ENCODE data around the gene FAM13A.
A peak's percentile ranks its signal among the peaks of the same experiment; 100 is the strongest.

The FAM13A gene

DNA sequence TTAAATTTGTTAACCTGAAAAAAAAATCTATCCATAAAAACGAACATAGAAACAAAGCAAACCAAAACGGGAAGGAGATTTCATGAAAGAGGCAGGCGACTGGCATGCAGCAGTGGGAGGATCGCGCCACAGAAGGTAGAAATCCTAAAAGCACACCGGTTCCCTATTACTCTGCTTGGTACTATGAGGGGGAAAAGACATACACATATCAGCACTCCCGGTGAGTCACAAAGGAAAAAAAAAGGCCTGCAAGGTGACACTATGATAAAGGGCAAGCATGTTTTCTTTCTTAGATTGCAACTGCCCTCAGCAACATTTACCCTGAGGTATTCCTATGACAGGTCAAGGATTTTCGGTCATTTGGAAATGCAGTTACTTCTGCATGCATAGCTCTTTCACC lies 298.7 kb downstream of the FAM13A start:
- ChIA-PET POLR2A (no interaction called here), CTCF (no interaction called here)
- H3K4me3 ChIP-seq (ENCODE audit: low read depth, low read length) = no peak overlapping the region
- H3K27ac ChIP-seq (ENCODE audit: extremely low read depth, low read depth, low read length) = no peak overlapping the region
- H3K36me3 ChIP-seq (ENCODE audit: control insufficient read depth in 2 of 2, insufficient read depth in 1 of 2, low read length in 2 of 2) = no peaks in the 10 kb centered on the region
- H3K4me1 ChIP-seq (ENCODE audit: control insufficient read depth, insufficient read depth, low read length) = no peaks in the 10 kb centered on the region; the same call in 1 of the 2 replicates
- TF ChIP-seq FEZF1 (tag by site-specific recombination; IDR thresholded peaks at IDR 0.05) (peak; percentile 20; the same call in 1 of the 2 replicates), ZBTB44 (tag by site-specific recombination; IDR thresholded peaks at IDR 0.05) (no peak)
- no peaks in the 10 kb centered on the region for H3K9me3 ChIP-seq (ENCODE audit: control insufficient read depth, insufficient read depth, low read depth, low read length)

GRCh38 chr4:88757776-88758175 lies 299.2 kb downstream of the FAM13A start:
- no peak overlapping the region for H3K27ac ChIP-seq (ENCODE audit: extremely low read depth, low read depth, low read length)
- POLR2A ChIA-PET = no interaction called here

More at GRCh38 chr4:88757776-88758175, 299.2 kb downstream of the FAM13A start:
- no peaks in the 10 kb centered on the region for H3K9me3 ChIP-seq (ENCODE audit: control insufficient read depth, insufficient read depth, low read depth, low read length)
- no peak for TF ChIP-seq SP2 (tag by site-specific recombination; IDR thresholded peaks at IDR 0.05)
- TF ChIP-seq, protein P1, sequence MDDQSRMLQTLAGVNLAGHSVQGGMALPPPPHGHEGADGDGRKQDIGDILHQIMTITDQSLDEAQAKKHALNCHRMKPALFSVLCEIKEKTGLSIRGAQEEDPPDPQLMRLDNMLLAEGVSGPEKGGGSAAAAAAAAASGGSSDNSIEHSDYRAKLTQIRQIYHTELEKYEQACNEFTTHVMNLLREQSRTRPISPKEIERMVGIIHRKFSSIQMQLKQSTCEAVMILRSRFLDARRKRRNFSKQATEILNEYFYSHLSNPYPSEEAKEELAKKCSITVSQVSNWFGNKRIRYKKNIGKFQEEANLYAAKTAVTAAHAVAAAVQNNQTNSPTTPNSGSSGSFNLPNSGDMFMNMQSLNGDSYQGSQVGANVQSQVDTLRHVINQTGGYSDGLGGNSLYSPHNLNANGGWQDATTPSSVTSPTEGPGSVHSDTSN (CRISPR knock-in tag; IDR thresholded peaks at IDR 0.05) = no peak
- no peak for TF ChIP-seq ZEB2 (tag by site-specific recombination; IDR thresholded peaks at IDR 0.05)
- no peak for TF ChIP-seq KLF9 (tag by site-specific recombination; IDR thresholded peaks at IDR 0.05; ENCODE audit: low read depth)
- no peak for TF ChIP-seq INSM2 (tag by site-specific recombination; IDR thresholded peaks at IDR 0.05)
- no peak for TF ChIP-seq YY1 (tag by site-specific recombination; IDR thresholded peaks at IDR 0.05)
- TF ChIP-seq ZNF529 (tag by site-specific recombination; IDR thresholded peaks at IDR 0.05; ENCODE audit: insufficient replicate concordance) = no peak
- TF ChIP-seq ZNF473 (tag by site-specific recombination; IDR thresholded peaks at IDR 0.05) = no peak
- TF ChIP-seq, protein P2, sequence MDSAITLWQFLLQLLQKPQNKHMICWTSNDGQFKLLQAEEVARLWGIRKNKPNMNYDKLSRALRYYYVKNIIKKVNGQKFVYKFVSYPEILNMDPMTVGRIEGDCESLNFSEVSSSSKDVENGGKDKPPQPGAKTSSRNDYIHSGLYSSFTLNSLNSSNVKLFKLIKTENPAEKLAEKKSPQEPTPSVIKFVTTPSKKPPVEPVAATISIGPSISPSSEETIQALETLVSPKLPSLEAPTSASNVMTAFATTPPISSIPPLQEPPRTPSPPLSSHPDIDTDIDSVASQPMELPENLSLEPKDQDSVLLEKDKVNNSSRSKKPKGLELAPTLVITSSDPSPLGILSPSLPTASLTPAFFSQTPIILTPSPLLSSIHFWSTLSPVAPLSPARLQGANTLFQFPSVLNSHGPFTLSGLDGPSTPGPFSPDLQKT (IDR thresholded peaks at IDR 0.05; ENCODE audit: borderline replicate concordance, low read depth, low read length) = no peak
- TF ChIP-seq, protein P3, sequence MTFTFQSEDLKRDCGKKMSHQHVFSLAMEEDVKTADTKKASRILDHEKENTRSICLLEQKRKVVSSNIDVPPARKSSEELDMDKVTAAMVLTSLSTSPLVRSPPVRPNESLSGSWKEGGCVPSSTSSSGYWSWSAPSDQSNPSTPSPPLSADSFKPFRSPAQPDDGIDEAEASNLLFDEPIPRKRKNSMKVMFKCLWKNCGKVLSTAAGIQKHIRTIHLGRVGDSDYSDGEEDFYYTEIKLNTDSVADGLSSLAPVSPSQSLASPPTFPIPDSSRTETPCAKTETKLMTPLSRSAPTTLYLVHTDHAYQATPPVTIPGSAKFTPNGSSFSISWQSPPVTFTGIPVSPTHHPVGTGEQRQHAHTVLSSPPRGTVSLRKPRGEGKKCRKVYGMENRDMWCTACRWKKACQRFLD (tag by site-specific recombination; IDR thresholded peaks at IDR 0.05) = no peak
- no peak for TF ChIP-seq ZNF10 (tag by site-specific recombination; IDR thresholded peaks at IDR 0.05)
- TF ChIP-seq ZNF202 (tag by site-specific recombination; IDR thresholded peaks at IDR 0.05; ENCODE audit: borderline replicate concordance) = no peak
- no peak for TF ChIP-seq ZNF501 (tag by site-specific recombination; IDR thresholded peaks at IDR 0.05)
- no peak for TF ChIP-seq OSR2 (tag by site-specific recombination; IDR thresholded peaks at IDR 0.05)
- TF ChIP-seq HOXA7 (CRISPR knock-in tag; IDR thresholded peaks at IDR 0.05; ENCODE audit: borderline replicate concordance) = no peak
- no peak for TF ChIP-seq ZNF76 (tag by site-specific recombination; IDR thresholded peaks at IDR 0.05; ENCODE audit: borderline replicate concordance, low read depth)
- TF ChIP-seq ZNF791 (tag by site-specific recombination; IDR thresholded peaks at IDR 0.05) = no peak
- TF ChIP-seq ZNF626 (tag by site-specific recombination; IDR thresholded peaks at IDR 0.05) = no peak
- TF ChIP-seq, protein P4, sequence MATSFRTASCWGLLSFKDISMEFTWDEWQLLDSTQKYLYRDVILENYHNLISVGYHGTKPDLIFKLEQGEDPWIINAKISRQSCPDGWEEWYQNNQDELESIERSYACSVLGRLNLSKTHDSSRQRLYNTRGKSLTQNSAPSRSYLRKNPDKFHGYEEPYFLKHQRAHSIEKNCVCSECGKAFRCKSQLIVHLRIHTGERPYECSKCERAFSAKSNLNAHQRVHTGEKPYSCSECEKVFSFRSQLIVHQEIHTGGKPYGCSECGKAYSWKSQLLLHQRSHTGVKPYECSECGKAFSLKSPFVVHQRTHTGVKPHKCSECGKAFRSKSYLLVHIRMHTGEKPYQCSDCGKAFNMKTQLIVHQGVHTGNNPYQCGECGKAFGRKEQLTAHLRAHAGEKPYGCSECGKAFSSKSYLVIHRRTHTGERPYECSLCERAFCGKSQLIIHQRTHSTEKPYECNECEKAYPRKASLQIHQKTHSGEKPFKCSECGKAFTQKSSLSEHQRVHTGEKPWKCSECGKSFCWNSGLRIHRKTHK (tag by site-specific recombination; IDR thresholded peaks at IDR 0.05) = no peak
- TF ChIP-seq, protein P5, sequence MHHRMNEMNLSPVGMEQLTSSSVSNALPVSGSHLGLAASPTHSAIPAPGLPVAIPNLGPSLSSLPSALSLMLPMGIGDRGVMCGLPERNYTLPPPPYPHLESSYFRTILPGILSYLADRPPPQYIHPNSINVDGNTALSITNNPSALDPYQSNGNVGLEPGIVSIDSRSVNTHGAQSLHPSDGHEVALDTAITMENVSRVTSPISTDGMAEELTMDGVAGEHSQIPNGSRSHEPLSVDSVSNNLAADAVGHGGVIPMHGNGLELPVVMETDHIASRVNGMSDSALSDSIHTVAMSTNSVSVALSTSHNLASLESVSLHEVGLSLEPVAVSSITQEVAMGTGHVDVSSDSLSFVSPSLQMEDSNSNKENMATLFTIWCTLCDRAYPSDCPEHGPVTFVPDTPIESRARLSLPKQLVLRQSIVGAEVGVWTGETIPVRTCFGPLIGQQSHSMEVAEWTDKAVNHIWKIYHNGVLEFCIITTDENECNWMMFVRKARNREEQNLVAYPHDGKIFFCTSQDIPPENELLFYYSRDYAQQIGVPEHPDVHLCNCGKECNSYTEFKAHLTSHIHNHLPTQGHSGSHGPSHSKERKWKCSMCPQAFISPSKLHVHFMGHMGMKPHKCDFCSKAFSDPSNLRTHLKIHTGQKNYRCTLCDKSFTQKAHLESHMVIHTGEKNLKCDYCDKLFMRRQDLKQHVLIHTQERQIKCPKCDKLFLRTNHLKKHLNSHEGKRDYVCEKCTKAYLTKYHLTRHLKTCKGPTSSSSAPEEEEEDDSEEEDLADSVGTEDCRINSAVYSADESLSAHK (tag by site-specific recombination; IDR thresholded peaks at IDR 0.05) = no peak
- CTCF ChIA-PET = no interaction called here
- no peak overlapping the region for H3K4me3 ChIP-seq (ENCODE audit: low read depth, low read length)
- no peaks in the 10 kb centered on the region for H3K36me3 ChIP-seq (ENCODE audit: control insufficient read depth in 2 of 2, insufficient read depth in 1 of 2, low read length in 2 of 2)
- H3K4me1 ChIP-seq (ENCODE audit: control insufficient read depth, insufficient read depth, low read length) = no peaks in the 10 kb centered on the region; the same call in 1 of the 2 replicates
